Activated CD8-positive, alpha-beta memory T cell treated with anti-CD3 and anti-CD28 coated beads, Interleukin-2, amount 50 U/mL, for 4 hours (primary cell): ENCODE data around the gene TNFRSF13B.

ENCODE experiments used
- DNase-seq: peaks from one replicate; pipeline ENCODE4 v3.0.0-alpha.2; 2020

TNFRSF13B gene

GRCh38 chr17:16936536-16937310 is 35.2 kb downstream of the TNFRSF13B start:
- DNase-seq, result no peak

- DNase-seq, result no peak
Observed at GRCh38 chr17:16935786-16936185, 36.1 kb downstream of the TNFRSF13B start.

GRCh38 chr17:16935241-16935663 is 36.7 kb downstream of the TNFRSF13B start:
- no peak for DNase-seq

- no peak for DNase-seq
Observed at GRCh38 chr17:16934836-16935235, 37.1 kb downstream of the TNFRSF13B start.

- no peak for DNase-seq
Observed at GRCh38 chr17:16934133-16934795, 37.7 kb downstream of the TNFRSF13B start.

GRCh38 chr17:16933317-16934132 is 38.4 kb downstream of the TNFRSF13B start:
- DNase-seq, result no peak

- DNase-seq, result no peak
Observed at GRCh38 chr17:16932611-16933010, 39.3 kb downstream of the TNFRSF13B start.

- DNase-seq, result no peak
Observed at GRCh38 chr17:16932156-16932555, 39.8 kb downstream of the TNFRSF13B start.

- DNase-seq, result no peak
Observed at GRCh38 chr17:16931318-16932060, 40.4 kb downstream of the TNFRSF13B start.

GRCh38 chr17:16930571-16931317 is 41.2 kb downstream of the TNFRSF13B start:
- DNase-seq, result no peak

- DNase-seq, result no peak
Observed at GRCh38 chr17:16929757-16930520, 42.0 kb downstream of the TNFRSF13B start.

GRCh38 chr17:16929035-16929680 is 42.8 kb downstream of the TNFRSF13B start:
- no peak for DNase-seq

GRCh38 chr17:16928406-16929034 is 43.4 kb downstream of the TNFRSF13B start:
- DNase-seq, result no peak

- DNase-seq, result no peak
Observed at GRCh38 chr17:16927641-16928321, 44.1 kb downstream of the TNFRSF13B start.

GRCh38 chr17:16926571-16927451 is 45.1 kb downstream of the TNFRSF13B start:
- DNase-seq, result no peak

GRCh38 chr17:16926061-16926511 is 45.8 kb downstream of the TNFRSF13B start:
- no peak for DNase-seq

- DNase-seq, result no peak
Observed at GRCh38 chr17:16925461-16926060, 46.4 kb downstream of the TNFRSF13B start.
